GM12874 (cell line): Measurements from ENCODE around the gene SH3RF3.

Experiments used
- CTCF ChIP-seq: IDR thresholded peaks from 2 replicates; pipeline ENCODE4 v1.5.1; 2011; ENCODE audit warnings: low read depth, mild to moderate bottlenecking, control low read depth, low read length, moderate library complexity; ENCODE audit not compliant: insufficient read depth

The SH3RF3 gene

DNA sequence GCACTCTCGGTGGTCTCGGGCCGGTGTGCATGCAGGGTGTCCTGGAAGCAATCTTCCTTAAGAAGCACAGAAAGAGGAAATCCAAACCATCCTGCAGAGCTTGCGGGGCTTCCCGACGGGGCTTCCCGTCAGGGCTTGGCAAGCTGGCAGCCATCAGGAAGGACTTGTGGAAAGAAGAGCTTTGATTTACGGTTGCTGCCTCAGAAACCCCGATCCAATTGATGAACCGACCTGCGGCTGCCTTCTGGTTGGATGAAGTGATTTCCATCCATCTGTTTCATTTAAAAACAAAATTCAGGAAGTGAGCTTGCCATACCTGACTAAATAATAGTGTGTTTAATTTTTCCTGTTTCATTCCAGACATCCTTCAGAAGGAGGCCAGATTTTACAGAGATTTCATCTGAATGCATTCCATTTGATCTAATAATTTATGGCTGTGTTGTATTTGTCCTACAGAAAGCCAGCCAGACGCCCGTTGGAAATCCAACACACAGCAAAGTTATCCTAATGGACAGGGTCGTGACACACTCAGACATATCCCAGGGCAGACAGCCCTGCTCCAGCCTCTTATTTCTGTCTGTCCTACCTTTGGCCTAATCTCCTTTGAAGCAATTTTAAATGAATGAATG lies 343.4 kb downstream of the SH3RF3 start:
- TF ChIP-seq CTCF = no peak

DNA sequence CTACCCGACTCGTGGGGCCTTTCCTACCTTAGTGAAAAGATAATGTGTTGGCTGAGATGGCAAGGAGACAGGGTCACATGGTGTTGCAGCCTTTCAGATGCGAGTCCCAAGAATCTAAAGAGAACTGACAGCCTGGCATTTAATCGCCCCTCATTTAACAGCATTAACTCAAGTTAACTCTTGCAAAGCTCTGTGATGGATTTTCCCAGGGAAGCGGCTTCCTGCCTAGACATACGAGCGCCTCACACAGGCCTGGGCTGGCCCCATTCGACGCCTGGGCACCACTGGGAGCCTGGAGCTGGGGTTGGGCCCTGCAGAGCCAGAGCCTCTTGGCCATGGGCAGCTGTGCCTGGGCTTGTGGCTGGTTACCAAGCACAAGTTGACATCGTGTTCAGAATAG lies 344.0 kb downstream of the SH3RF3 start:
- no peak for TF ChIP-seq CTCF

- TF ChIP-seq CTCF = no peak
These were observed 344.8 kb downstream of the SH3RF3 start for GRCh38 chr2:109473616-109474318.

DNA sequence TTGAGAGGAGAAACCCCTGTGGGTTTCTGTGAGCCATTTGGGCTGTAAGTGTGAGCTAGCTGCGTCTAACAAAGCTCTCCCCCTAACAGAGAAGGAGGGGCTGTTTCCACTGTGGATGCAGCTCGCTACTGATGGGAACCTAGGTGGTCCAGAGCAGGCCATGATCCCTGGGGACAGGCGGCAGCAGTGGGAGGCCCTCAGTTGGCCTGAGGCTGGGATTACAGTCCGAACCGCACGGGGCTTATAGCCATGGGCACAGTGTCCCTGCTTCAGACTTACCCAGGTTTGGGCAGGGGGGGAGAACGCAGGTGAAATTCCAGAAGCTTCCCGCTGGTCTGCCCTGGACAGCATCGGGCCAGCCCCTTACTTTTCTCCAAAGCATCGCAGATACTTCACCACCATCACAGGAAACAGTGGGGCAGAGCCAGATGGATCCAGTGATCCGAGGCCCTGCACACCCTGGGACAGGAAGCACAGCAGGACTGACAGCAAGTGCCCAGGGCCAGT lies 345.4 kb downstream of the SH3RF3 start:
- TF ChIP-seq CTCF = no peak

DNA sequence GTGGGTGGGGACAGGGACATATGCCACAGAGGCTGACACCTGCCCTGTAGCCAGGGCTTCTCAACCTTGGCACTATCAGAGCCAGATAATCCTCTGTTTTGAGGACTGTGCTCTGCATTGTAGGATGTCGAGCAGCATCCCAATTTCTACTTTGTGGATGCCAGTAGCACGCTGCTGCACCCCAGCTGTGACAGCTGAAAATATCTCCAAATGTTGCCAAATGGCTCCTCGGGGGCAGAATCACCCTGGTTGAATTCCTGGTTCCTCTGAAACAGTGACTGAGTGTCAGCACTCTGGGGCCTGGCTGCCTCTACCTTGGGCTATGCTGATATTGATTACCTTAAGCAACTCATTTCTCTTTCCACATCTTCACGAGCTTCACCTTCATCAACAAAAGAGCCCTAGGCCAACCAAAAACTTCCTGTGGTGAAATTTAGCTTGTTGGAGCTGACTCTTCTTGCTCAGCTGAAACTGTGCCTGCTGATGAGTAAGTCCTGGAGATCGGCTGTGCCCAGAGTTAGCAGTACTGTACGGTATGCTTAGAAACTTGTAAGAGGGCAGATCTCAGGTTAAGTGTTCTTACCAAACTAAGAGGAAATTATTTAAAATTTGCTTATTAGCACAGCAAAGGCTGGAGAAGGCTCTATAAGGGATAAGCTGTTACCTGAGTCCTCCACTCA lies 346.7 kb downstream of the SH3RF3 start:
- no peak for TF ChIP-seq CTCF

- no peak for TF ChIP-seq CTCF
These were observed 347.8 kb downstream of the SH3RF3 start for GRCh38 chr2:109476641-109477441.
